GM19043 (cell line): ENCODE data around the gene TICAM1.
"Not testable (repeated sequence)": the region's sequence is repeated elsewhere in the genome, so short reads cannot be mapped to it uniquely, and the experiment has no call there.

Experiments used
- ATAC-seq: cut with Tn5 transposase; IDR thresholded peaks from one replicate; pipeline ENCODE4 v1.9.1; 2021; ENCODE audit warnings: low read depth; ENCODE audit not compliant: unreplicated experiment

Gene TICAM1

GRCh38 chr19:4807188-4807587 is 24.3 kb downstream of the TICAM1 start:
- no peak for ATAC-seq

- no peak for ATAC-seq
Observed at GRCh38 chr19:4806384-4806783, 25.1 kb downstream of the TICAM1 start.

- ATAC-seq: not testable (repeated sequence)
Observed at GRCh38 chr19:4805140-4805539, 26.4 kb downstream of the TICAM1 start.

DNA sequence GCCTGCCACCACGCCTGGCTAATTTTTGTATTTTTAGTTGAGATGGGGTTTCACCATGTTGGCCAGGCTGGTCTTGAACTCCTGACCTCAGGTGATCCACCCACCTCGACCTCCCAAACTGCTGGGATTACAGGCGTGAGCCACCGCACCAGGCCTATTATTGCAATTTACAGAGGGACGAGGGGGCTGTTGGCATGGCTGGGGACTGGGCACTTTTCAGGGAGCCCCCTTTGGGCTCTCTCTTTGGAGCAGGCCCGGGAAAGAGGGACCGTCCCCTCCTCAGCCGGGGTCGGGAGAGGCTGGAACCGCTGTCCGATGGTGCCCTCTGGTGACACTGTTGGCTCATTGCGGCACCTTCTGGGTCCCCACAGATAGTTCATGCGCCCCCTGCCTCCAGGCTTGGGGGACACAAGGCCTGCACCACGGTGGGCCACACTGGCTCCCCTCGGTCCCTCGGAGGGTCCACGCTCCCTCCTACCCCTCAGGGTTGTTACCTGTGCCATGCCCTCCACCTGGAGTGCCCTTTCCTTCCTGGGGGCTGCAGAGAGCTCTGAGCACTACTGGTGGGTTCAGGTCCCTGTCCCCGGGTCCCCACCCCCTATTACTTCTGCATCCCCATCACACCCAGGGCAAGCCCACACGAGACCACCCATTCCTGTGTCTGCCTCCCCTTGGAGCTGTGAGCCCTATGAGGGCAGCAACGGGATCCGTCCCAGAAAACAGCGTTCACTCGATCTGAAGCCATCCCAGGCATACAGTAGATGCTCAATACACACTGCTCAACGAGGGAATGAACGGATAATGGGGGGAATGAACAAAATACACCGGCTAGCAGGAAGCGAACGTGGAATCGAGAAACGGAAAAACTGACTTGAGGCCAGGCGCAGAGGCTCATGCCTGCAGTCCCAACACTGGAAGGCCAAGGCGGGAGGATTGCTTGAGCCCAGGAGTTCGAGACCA is 27.5 kb downstream of the TICAM1 start:
- ATAC-seq: no peak

DNA sequence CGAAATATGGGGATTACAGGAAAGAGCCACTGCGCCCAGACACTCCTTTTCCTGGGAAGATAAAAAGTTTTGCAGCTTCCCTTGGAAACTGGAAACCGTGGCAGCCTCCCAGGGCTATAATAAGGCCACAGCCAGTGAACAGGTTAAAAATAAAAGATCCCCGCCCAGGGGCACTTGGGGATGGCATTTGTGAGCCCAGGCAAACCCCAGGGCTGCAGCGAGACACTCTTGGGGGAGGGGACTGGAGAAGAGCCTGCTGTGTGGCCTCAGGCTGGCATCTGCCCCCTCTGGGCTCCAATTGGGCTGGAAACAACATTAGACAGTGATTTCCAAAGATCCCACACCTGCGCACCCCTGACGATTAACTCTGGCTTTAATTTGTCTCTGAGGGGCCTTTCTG is 28.8 kb downstream of the TICAM1 start:
- ATAC-seq: no peak

- no peak for ATAC-seq
Observed at GRCh38 chr19:4801085-4801619, 30.4 kb downstream of the TICAM1 start.

- no peak for ATAC-seq
Observed at GRCh38 chr19:4800591-4801081, 30.9 kb downstream of the TICAM1 start.

- no peak for ATAC-seq
Observed at GRCh38 chr19:4795400-4795799, 36.1 kb downstream of the TICAM1 start.

DNA sequence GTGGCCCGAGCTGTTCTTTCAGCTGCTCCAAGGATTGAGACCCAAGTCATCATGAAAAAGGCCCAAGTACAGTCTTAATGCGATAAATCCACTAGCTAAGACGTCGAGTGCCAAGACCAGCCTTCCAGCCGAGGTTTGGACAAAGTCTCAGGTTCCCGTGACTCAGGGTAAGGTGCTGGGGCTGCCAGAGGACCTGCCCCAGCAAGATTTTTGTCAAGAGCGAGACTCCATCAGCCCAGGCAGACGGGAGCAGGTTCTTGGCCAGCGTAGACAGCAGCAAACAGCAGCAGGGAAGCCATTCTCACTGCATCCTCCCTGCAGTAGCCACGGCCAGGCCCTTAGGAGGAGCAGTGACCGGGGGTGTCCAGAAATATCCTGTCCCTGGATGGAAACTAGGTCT is 36.5 kb downstream of the TICAM1 start:
- ATAC-seq: no peak

- ATAC-seq: not testable (repeated sequence)
Observed at GRCh38 chr19:4793278-4793677, 38.2 kb downstream of the TICAM1 start.

- ATAC-seq: not testable (repeated sequence)
Observed at GRCh38 chr19:4792866-4793195, 38.7 kb downstream of the TICAM1 start.

DNA sequence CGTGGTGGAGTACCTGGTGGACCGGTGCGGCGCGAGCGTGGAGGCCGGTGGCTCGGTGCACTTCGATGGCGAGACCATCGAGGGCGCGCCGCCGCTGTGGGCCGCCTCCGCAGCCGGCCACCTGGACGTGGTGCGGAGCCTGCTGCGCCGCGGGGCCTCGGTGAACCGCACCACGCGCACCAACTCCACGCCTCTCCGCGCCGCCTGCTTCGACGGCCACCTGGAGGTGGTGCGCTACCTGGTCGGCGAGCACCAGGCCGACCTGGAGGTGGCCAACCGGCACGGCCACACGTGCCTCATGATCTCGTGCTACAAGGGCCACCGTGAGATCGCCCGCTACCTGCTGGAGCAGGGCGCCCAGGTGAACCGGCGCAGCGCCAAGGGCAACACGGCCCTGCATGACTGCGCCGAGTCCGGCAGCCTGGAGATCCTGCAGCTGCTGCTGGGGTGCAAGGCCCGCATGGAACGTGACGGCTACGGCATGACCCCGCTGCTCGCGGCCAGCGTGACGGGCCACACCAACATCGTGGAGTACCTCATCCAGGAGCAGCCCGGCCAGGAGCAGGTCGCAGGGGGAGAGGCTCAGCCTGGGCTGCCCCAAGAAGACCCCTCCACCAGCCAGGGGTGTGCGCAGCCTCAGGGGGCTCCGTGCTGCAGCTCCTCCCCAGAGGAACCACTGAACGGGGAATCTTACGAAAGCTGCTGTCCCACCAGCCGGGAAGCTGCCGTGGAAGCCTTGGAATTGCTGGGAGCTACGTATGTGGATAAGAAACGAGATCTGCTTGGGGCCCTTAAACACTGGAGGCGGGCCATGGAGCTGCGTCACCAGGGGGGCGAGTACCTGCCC is 39.3 kb downstream of the TICAM1 start:
- ATAC-seq: not testable (repeated sequence)

- ATAC-seq: peak; percentile 86
Observed at GRCh38 chr19:4791183-4792018, 40.1 kb downstream of the TICAM1 start, which contains the start of gene FEM1A. FEM1A (plus strand) TSS chr19:4791734; CDS start chr19:4791855, 121 bp downstream.

GRCh38 chr19:4786412-4787016 is 45.0 kb downstream of the TICAM1 start:
- ATAC-seq: not testable (repeated sequence)

- ATAC-seq: no peak
Observed at GRCh38 chr19:4781801-4782200, 49.7 kb downstream of the TICAM1 start.

DNA sequence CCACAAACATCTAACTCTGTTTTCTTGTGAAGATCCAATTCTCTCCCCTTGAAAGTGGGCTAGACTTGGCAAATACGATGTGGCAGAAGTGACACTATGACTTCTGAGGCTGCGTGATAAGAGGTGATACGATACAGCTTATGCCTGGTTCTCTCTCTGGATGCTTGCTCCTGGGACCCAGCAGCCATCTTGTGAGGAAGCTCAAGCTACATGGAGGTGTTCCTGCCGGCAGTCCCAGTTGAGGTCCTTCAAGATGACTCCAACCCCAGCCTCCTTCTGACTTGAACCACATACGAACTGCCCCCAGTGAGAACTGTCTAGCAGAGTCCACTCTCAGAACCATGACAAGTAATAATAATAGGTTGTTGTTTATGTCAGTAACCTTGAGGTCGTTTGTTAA is 50.7 kb downstream of the TICAM1 start:
- ATAC-seq: no peak

GRCh38 chr19:4778124-4778523 is 53.4 kb downstream of the TICAM1 start:
- not testable (repeated sequence) for ATAC-seq

DNA sequence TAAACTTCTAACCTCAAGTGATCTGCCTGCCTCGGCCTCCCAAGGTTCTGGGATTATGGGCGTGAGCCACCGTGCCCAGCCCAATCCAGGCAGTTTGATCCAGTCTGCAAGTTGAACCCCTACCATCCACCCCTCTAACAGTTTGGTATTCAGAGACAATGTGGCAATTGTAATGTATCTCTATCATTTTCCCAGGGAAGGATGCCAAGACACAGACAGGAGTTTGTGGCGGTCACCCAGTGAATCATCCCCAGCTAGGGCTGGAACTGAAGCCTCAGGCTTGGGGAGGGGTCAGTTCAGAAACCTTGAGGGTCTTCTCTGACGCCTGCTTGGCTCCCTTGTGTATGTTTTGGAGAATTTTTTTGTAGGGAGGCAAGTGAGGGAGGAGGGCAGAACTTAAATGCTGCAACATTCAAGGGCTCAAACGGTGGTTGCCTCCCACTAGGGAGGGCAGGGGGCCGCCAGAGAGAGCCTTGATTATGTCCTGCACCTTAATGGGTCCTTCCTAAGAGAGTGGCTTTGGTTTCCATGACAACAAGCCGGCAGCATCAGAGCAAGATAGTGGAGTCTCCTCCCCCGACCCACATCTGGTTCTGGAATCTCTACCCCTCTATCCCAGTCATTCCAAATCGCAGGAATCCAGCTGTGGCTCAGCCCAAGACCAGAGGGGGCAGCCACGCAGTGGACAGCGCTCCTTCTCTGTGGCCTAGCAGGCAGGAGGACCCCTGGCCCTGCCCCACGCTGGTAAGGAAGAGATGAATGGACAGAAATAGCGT is 54.9 kb downstream of the TICAM1 start:
- no peak for ATAC-seq

DNA sequence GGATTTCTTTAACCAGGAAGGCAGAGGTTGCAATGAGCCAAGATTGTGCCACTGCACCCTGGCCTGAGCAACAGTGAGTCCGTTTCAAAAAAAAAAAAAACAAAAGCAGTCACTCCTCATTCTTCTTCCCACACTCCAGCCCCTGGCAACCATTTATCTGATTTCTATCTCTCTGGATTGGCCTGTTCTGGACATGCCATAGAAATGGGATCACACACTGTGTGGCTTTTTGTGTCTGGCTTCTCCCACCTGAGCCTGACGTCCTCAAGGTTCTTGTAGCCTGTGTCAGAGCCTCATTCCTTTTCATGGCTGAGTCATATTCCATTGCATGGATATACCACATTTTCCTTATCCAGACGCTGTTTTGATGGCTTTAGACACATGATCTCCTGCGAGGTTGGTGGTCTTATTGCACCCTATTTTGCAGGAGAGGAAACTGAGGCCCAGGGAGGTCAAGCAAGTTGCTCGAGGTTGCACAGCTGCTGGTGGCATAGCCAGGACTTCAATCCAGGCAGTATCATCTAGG is 55.8 kb downstream of the TICAM1 start:
- ATAC-seq: no peak
